ENCODE data around the gene ADRB2. TPM values are rescaled to one million over a fixed set of nuclear protein-coding genes. Genes with fewer than 3 reads are reported as not detected.

The ADRB2 gene
- total and polyA plus RNA-seq, 12 donors = 0.18 to 2.2 (median 0.87) TPM

- Histone ChIP-seq H3K4me1 (replicated peaks in 1 of 2) (no peaks in the 10 kb centered on the region), H3K27me3 (no peaks in the 10 kb centered on the region), H3K27ac (no peak overlapping the region), H3K4me3 (no peak overlapping the region), H3K36me3 (replicated peaks in 1 of 2) (no peaks in the 10 kb centered on the region), H3K9me3 (replicated peaks in 1 of 3) (no peaks in the 10 kb centered on the region)
- 65 to 79% (median 70%) methylated on average over 2 of the region's 2 CpGs for WGBS, 4 donors
- no peak for TF ChIP-seq POLR2A (IDR thresholded peaks at IDR 0.05)
- TF ChIP-seq, protein P1, sequence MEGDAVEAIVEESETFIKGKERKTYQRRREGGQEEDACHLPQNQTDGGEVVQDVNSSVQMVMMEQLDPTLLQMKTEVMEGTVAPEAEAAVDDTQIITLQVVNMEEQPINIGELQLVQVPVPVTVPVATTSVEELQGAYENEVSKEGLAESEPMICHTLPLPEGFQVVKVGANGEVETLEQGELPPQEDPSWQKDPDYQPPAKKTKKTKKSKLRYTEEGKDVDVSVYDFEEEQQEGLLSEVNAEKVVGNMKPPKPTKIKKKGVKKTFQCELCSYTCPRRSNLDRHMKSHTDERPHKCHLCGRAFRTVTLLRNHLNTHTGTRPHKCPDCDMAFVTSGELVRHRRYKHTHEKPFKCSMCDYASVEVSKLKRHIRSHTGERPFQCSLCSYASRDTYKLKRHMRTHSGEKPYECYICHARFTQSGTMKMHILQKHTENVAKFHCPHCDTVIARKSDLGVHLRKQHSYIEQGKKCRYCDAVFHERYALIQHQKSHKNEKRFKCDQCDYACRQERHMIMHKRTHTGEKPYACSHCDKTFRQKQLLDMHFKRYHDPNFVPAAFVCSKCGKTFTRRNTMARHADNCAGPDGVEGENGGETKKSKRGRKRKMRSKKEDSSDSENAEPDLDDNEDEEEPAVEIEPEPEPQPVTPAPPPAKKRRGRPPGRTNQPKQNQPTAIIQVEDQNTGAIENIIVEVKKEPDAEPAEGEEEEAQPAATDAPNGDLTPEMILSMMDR (IDR thresholded peaks at IDR 0.05) = no peak
- intact Hi-C loops (cut with DNase I) = no loop called here
- DNase-seq = no peak
Observed at GRCh38 chr5:148861088-148861487, 34.7 kb downstream of the ADRB2 start.

GRCh38 chr5:148861696-148862095, 35.3 kb downstream of the ADRB2 start:
- H3K9me3 ChIP-seq (replicated peaks in 1 of 3) = no peaks in the 10 kb centered on the region
- H3K4me3 ChIP-seq = no peak overlapping the region
- H3K27me3 ChIP-seq = no peaks in the 10 kb centered on the region
- intact Hi-C loops (cut with DNase I) = no loop called here
- 72 to 80% (median 78%) methylated on average over 3 of the region's 3 CpGs for WGBS, 4 donors
- H3K27ac ChIP-seq = no peak overlapping the region
- no peaks in the 10 kb centered on the region for H3K36me3 ChIP-seq (replicated peaks in 1 of 2)
- H3K4me1 ChIP-seq (replicated peaks in 1 of 2) = no peaks in the 10 kb centered on the region
- TF ChIP-seq POLR2A (IDR thresholded peaks at IDR 0.05) = no peak
- TF ChIP-seq, protein P1 (IDR thresholded peaks at IDR 0.05) = no peak
- DNase-seq = no peak

- H3K27ac ChIP-seq = no peak overlapping the region
- H3K4me3 ChIP-seq = no peak overlapping the region
- TF ChIP-seq, protein P1 (IDR thresholded peaks at IDR 0.05) = no peak
- TF ChIP-seq POLR2A (IDR thresholded peaks at IDR 0.05) = no peak
- intact Hi-C loops (cut with DNase I) = no loop called here
- H3K36me3 ChIP-seq (replicated peaks in 1 of 2) = no peaks in the 10 kb centered on the region
- WGBS, 4 donors = 70 to 73% (median 73%) methylated on average over 4 to 5 of the region's 5 CpGs
- H3K4me1 ChIP-seq (replicated peaks in 1 of 2) = no peaks in the 10 kb centered on the region
- no peaks in the 10 kb centered on the region for H3K27me3 ChIP-seq
- no peak for DNase-seq
- H3K9me3 ChIP-seq (replicated peaks in 1 of 3) = no peaks in the 10 kb centered on the region
Observed at GRCh38 chr5:148864113-148864841, 37.9 kb downstream of the ADRB2 start.

- Histone ChIP-seq H3K27ac (no peak overlapping the region), H3K4me3 (no peak overlapping the region), H3K36me3 (replicated peaks in 1 of 2) (no peaks in the 10 kb centered on the region), H3K4me1 (replicated peaks in 1 of 2) (no peaks in the 10 kb centered on the region), H3K9me3 (replicated peaks in 1 of 3) (no peaks in the 10 kb centered on the region), H3K27me3 (no peaks in the 10 kb centered on the region)
- 57 to 83% (median 80%) methylated on average over 1 to 2 of the region's 2 CpGs for WGBS, 4 donors
- no peak for DNase-seq
- TF ChIP-seq POLR2A (IDR thresholded peaks at IDR 0.05) = no peak
- TF ChIP-seq, protein P1 (IDR thresholded peaks at IDR 0.05) = no peak
- intact Hi-C loops (cut with DNase I) = no loop called here
Observed at GRCh38 chr5:148866024-148866423, 39.6 kb downstream of the ADRB2 start.
